Lung microvascular endothelial cell (primary cell): ENCODE measurements around the gene NUF2. TPM values are rescaled to one million over a fixed set of nuclear protein-coding genes. Genes with fewer than 3 reads are reported as not detected.
A peak's percentile ranks its signal among the peaks of the same experiment; 100 is the strongest.
"Not testable (repeated sequence)": the region's sequence is repeated elsewhere in the genome, so short reads cannot be mapped to it uniquely, and the experiment has no call there.

ENCODE experiments used
- DNase-seq, 2 donors: peaks; one replicate each; pipeline versions ENCODE4 v3.0.0 to v3.0.0-alpha.2; 2010; ENCODE audit warnings: low read depth in 2 of 2
- total RNA-seq: library from RNA; depleted of rRNA; stranded (reverse); fragments of >200 nt; gene quantifications from 2 replicates; pipeline ENCODE4 v1.2.1, GENCODE V29; 2014

The NUF2 gene
- 1.6 and 6.5 TPM in 2 replicates for total RNA-seq

- peak; percentile 100 for DNase-seq
These were observed at the start of gene NUF2 for GRCh38 chr1:163321311-163322305. Gene NUF2, plus strand, starts transcription at chr1:163321954. Its CDS starts 4,098 bp downstream, at chr1:163326052.

- DNase-seq: no peak
These were observed 47.9 kb upstream of the NUF2 start for GRCh38 chr1:163273766-163274441.

- DNase-seq: no peak
These were observed 46.5 kb upstream of the NUF2 start for GRCh38 chr1:163275222-163275621.

- no peak for DNase-seq
These were observed 43.2 kb upstream of the NUF2 start for GRCh38 chr1:163278602-163279001.

- DNase-seq: not testable (repeated sequence)
These were observed 36.9 kb upstream of the NUF2 start for GRCh38 chr1:163284867-163285266.

GRCh38 chr1:163290025-163290640, 31.6 kb upstream of the NUF2 start:
- no peak for DNase-seq

- no peak for DNase-seq
These were observed 30.3 kb upstream of the NUF2 start for GRCh38 chr1:163291461-163291860.

GRCh38 chr1:163292153-163292552, 29.6 kb upstream of the NUF2 start:
- not testable (repeated sequence) for DNase-seq

- not testable (repeated sequence) for DNase-seq
These were observed 28.3 kb upstream of the NUF2 start for GRCh38 chr1:163293497-163293896.

- DNase-seq: no peak
These were observed 25.8 kb upstream of the NUF2 start for GRCh38 chr1:163295949-163296348.

GRCh38 chr1:163296504-163297263, 25.1 kb upstream of the NUF2 start:
- no peak for DNase-seq

- DNase-seq: no peak
These were observed 23.4 kb upstream of the NUF2 start for GRCh38 chr1:163298365-163298764.

GRCh38 chr1:163300568-163300967, 21.2 kb upstream of the NUF2 start:
- no peak for DNase-seq

GRCh38 chr1:163303561-163303960, 18.2 kb upstream of the NUF2 start:
- DNase-seq: no peak

GRCh38 chr1:163305441-163305840, 16.3 kb upstream of the NUF2 start:
- DNase-seq: no peak

- DNase-seq: peak in 1 of 2 donors; percentile 1
These were observed 14.1 kb upstream of the NUF2 start for GRCh38 chr1:163307479-163308171.

- DNase-seq: no peak
These were observed 12.9 kb upstream of the NUF2 start for GRCh38 chr1:163308811-163309210.

GRCh38 chr1:163315773-163316374, 5.9 kb upstream of the NUF2 start:
- peak; percentile 69 to 75 for DNase-seq

- DNase-seq: peak in 1 of 2 donors; percentile 5
These were observed 863 bp upstream of the NUF2 start for GRCh38 chr1:163320891-163321290.

GRCh38 chr1:163323339-163323738, 1.6 kb downstream of the NUF2 start:
- DNase-seq: not testable (repeated sequence)
